ENCODE measurements around the gene ODAD3. TPM values are rescaled to one million over a fixed set of nuclear protein-coding genes. Genes with fewer than 3 reads are reported as not detected.
"Not testable (repeated sequence)": the region's sequence is repeated elsewhere in the genome, so short reads cannot be mapped to it uniquely, and the experiment has no call there.

The ODAD3 gene
- total RNA-seq, 2 donors from 2014 or later = 0.30 to 0.95 TPM

DNA sequence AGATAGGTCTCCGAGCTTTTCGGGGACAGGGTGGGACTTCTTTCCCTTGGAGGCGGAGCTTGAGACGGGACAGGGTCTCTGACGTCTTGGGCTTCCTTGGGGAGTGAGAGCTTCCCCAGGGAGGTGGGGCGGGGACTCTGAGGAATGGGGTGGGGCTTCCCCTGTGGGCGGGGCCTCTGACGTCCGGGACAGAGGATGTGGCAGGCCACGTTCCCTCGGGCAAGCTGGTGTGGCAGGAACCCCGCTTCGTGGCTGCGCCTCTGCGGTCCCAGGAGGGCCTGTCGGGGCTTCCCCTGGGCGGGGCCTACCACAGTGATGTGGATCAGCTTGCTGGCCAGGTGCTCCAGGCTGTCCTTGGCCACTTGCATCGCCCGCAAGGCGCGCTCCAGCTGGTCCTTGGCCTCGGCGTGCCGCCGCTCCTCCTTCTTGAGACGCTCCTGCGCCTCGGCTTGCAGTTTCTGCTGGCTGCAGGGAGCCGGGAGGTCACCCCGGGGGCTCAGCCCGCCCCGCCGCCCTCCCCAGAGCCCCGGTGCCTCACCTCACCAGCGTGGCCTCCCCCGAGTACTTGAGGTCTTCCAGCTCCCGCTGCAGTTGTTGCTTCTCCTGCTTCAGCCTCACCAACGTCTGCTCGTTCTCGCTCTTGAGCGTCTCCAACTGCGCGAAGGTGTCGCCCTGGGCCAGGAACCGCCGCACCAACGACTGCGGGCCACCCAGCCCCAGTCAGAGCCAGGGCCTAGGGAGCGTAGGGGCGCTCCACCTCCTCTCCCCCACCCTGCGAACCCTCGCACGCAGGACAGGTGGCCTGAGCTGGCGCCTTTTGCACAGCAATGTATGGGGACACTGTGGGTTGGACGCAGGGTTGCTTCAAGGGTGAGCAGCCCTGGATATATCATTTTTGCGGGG is 12.5 kb downstream of the ODAD3 start:
- DNase-seq (ENCODE audit: low spot score in 2 of 2) = peak; percentile 72 to 85
- peak; percentile 78 to 97 for ATAC-seq
- Mint-ChIP-seq H3K9me3 (no peaks in the 10 kb centered on the region), H3K36me3 (peaks cover 4 to 6% of the 10 kb centered on the region in 2 donors), H3K27ac (no peak overlapping the region)

DNA sequence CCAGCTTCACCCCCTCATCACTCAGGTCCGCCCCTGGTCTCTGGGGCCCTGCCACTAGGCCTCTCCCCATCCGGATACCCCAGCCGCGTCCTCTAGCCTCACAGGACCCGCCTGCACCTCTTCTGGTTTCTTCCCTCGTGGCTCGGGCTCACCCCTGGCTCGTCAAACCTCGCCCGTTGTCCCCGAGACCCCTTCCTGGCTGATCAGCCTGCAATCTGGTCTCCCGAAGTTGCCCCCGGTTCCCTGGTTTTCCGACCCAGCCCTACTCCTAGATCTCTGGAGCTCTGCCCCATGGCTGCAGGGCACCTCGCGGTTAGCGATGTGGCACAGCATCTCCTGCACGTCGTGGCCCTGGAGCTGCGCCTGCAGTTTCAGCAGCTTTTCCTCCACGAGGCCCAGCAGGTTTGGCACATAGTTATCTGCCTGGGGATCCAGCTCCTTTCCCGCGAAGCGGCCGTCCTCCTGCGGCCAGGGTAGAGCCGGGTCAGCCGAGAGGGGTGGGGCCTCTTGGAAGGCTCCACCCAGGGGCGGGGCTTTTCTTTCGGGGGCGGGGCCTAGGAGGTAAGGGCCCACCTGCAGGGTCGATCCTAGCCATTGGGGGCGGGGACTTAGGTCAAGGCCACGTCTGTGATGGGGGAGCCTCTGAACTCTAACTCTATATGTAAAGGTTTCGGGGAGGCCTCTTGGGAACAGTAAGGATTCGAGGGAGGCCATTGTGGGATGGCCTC is 13.4 kb downstream of the ODAD3 start:
- ATAC-seq (peak; percentile 40 to 74), DNase-seq (ENCODE audit: low spot score in 2 of 2) (peak in 1 of 2 donors; percentile 64)
- H3K9me3 Mint-ChIP-seq = no peaks in the 10 kb centered on the region
- no peak overlapping the region for H3K27ac Mint-ChIP-seq
- H3K36me3 Mint-ChIP-seq = peaks cover 4 to 6% of the 10 kb centered on the region in 2 donors

DNA sequence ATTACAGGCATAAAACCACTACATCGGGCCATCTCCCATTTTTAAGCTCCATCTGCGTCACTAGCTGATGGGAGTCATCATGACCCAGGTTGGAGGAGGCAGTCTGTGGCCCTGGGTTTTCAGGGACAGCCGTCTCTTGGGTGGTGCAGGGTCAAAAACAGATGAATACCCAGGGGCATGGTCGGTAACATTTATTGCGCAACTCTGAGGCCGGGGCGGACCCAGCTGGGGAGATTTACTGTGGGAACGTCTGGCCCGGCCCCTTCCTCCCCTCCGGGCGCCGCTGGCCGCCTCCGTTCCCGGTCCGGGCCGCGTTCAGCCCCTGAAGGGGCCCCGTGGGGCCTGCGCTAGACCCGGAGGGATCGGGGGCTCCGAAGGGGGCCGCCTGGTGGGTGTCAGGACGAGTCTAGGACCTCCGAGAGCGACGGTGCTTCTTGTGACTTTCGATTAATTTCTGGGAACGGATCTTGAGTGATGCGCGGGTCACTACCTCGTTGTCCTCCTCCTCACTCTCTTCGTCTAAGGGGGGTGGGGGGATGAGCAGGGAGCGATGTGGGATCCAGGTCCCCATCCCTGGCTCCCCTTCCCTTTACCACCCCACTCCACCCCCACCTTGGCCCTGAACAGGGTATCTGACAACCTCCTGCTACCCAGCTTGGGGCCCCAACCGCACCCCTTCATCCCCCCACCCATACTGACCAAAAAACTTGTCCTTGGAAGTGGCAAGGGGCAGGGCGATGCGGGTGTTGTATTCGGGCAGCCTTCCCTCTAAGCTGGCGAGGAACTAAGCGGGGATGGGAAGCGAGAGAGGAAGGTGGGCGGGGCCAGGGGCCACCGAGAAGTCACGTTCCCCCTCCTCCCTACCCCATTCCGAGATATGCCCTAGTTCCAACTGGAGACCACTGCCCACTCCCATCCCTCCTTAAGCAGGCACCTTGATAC is 14.2 kb downstream of the ODAD3 start:
- ATAC-seq = peak in 1 of 2 donors; percentile 3
- H3K27ac Mint-ChIP-seq = no peak overlapping the region
- no peaks in the 10 kb centered on the region for H3K9me3 Mint-ChIP-seq
- DNase-seq (ENCODE audit: low spot score in 2 of 2) = no peak
- H3K36me3 Mint-ChIP-seq = peaks cover 4 to 6% of the 10 kb centered on the region in 2 donors

DNA sequence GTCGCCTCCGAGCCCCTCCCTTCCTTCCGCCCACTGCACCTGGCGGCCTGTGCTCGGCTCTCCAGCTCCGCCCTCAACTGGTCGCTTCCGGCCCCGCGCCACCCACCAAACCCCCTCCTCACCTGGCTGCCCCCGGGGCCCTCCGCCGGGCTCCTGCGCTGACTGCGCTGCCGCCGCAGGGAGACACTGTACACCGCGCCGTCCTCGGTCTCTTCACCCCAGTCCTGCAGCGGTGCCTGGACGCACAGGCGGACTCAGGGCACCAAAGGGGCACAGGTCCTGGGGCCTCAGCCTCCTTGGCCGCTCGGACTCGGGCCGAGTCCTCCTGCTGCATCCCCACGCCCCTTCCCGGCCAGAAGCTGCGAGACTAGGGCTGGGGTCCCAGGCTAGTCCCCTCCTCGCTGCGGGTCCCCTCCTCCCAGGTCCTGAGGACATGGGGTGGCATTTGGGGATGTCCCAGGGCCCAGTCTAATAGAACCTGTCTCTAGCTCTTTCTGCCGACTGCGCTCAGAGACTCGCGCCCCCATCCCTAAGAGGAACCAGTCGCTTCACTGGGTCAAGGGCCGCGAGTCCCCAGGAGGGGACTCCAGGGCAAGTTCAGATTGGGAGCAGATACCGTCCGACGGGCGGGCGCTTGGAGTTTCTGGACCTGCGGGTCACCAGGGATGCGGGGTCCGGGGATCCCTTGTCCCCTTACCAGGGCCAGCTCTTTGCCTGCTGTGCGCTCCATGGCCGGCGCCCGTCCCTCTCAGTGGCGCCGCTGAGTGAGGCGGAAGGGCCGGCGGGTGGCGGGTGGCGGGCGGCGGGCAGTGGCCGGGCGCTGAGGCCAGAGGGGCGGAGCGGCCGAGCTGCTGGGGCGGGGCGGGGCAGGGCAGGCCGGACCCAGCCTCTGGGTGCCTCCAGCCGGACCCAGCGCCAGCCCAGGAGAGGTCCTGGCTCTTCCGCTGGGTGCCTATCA is 16.1 kb downstream of the ODAD3 start, which contains the start of gene RGL3:
Gene RGL3, minus strand, starts transcription at position 766 of the 958 bp plus-strand sequence. Its CDS starts 36 bp downstream, at position 730.
- ATAC-seq (no peak), DNase-seq (ENCODE audit: low spot score in 2 of 2) (no peak)
- Mint-ChIP-seq H3K9me3 (no peaks in the 10 kb centered on the region), H3K36me3 (peaks cover 4 to 6% of the 10 kb centered on the region in 2 donors), H3K27ac (no peak within 1 kb of the TSS)

DNA sequence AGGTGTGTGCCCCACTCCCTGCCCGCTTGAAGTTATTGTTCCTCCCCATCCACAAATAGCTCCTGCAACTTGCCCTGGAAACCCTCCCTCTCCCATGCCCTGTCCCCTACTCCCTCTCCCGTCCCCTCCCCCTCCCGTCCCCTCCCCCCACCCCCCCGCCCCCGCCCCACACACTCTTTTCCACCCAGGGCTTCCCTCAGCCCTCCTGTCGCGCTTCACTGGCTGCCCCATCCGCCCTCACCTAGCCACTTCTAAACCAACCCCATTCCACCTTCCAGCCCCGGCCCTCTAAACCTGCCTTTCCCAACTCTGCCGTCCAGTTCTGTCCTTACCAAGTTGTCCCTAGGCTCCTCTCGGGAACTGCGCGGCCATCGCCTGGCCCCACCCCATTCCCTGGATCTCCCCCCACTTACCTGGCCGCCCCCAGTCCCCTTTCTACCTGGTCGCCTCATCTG is 16.8 kb downstream of the ODAD3 start:
- no peak for ATAC-seq
- no peak for DNase-seq (ENCODE audit: low spot score in 2 of 2)
- Mint-ChIP-seq H3K27ac (no peak overlapping the region), H3K9me3 (no peaks in the 10 kb centered on the region), H3K36me3 (peaks cover 4 to 6% of the 10 kb centered on the region in 2 donors)

DNA sequence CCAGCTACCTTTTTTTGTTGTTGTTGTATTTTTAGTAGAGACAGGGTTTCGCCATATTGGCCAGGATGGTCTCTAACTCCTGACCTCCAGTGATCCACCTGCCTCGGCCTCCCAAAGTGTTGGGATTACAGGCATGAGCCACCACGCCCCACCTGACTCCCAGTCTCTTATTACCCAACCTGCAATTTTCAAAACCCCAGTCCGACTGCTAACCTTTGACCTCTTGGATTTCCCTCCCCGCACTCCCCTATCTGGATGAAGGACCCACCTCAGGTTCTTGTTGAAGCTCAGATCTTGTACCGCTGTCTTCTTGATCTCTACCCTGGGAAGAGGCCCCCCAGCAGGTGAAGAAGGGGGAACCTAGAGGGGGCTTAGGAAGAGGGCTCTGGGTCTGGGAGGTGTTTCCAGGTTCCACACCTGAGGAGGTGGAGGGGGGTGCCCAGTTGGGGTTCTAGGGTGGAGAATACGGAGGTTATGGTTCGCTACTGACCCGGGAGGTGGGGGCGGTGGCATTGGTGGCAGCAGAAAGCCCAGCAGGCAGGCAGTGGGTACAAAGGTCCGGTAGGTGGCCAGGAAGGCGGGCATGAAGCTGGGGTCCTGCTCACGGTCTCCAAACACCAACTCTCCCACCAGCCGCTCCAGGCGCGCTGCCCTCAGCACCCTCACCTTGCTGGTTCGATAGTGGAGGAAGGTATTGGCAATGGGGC is 18.4 kb downstream of the ODAD3 start:
- ATAC-seq = no peak
- peak overlapping the region in 1 of 2 donors; percentile 2 for H3K27ac Mint-ChIP-seq
- no peaks in the 10 kb centered on the region for H3K9me3 Mint-ChIP-seq
- peaks cover 2 to 3% of the 10 kb centered on the region in 2 donors for H3K36me3 Mint-ChIP-seq
- no peak for DNase-seq (ENCODE audit: low spot score in 2 of 2)

DNA sequence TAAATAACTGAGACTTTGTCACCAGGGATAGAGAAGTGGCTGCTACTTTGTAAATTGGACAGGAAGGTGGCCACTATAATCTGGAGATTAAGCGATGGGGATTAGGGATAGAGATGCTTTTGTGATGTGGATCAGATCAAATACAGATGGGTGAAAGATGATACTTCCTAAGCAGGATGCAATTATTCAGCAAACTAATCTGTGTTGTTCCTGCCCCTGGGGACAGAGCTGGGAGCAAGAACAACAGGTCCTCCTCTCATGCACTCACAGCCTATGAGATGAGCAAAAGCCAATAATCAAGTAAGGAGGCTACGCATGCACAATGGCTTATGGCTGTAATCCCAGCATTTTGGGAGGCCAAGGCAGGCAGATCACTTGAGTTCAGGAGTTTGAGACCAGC is 20.4 kb downstream of the ODAD3 start:
- no peak for ATAC-seq
- no peaks in the 10 kb centered on the region for H3K36me3 Mint-ChIP-seq
- no peak for DNase-seq (ENCODE audit: low spot score in 2 of 2)
- H3K27ac Mint-ChIP-seq = no peak overlapping the region
- H3K9me3 Mint-ChIP-seq = no peaks in the 10 kb centered on the region

DNA sequence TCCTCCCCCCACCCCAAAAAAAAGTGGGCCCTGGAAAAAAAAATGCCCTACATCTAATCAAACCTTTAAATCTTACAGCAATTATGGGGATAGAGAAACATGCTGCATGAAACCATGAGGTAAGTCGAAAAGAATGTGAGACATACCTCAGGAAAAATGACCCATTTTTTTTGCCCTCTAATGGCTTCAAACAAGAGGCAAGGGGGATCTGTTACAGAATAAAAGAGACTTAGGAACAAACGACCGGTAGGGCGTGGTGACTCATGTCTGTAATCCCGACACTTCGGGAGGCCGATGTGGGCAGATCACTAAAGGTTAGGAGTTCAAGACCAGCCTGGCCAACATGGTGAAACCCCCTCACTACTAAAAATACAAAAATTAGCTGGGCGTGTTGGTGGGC is 24.2 kb downstream of the ODAD3 start:
- DNase-seq (ENCODE audit: low spot score in 2 of 2) (no peak), ATAC-seq (no peak)
- Mint-ChIP-seq H3K9me3 (no peaks in the 10 kb centered on the region), H3K27ac (no peak overlapping the region), H3K36me3 (no peaks in the 10 kb centered on the region)

DNA sequence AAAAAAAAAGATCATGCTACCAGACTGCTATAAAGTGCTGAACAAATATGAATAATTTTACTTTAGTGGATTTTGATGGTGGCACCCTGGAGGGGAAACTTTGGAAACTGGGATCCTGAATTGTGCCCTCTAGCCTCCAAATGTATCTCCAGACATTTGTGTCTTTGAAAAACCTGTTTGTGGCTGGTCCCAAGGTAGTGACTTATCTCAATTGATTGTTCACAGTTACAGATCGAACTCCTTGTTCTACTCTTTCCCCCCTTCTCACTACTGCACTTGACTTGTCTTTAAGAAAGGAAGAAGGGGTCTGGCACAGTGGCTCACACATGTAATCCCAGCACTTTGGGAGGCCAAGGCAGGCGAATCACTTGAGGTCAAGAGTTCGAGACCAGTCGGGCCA is 26.3 kb downstream of the ODAD3 start:
- Mint-ChIP-seq H3K27ac (no peak overlapping the region), H3K36me3 (no peaks in the 10 kb centered on the region), H3K9me3 (no peaks in the 10 kb centered on the region)
- DNase-seq (ENCODE audit: low spot score in 2 of 2) = no peak
- no peak for ATAC-seq

DNA sequence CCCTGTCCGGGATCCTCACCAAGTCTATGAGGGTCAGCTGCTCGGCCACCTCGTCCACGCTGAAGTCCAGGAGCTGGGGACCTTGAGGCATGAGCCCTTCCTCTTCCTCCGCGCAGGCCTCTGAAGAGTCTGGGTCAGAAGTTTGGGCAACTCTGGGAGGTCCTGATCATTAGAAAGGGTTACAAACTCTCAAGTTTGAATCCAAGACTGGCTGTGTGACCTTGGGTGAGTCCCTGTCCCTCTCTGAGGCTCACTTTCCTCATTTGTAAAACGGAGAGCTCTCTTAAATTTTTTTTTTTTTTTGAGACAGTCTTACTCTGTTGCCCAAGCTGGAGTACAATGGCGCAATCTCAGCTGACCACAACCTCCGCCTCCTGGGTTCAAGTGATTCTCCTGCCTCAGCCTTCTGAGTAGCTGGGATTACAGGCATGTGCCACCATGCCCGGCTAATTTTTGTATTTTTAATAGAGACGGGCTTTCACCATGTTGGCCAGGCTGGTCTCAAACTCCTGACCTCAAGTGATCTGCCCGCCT is 28.2 kb downstream of the ODAD3 start:
- H3K27ac Mint-ChIP-seq; ATAC-seq; H3K9me3 Mint-ChIP-seq; DNase-seq (ENCODE audit: low spot score in 2 of 2); H3K36me3 Mint-ChIP-seq: not testable (repeated sequence)

DNA sequence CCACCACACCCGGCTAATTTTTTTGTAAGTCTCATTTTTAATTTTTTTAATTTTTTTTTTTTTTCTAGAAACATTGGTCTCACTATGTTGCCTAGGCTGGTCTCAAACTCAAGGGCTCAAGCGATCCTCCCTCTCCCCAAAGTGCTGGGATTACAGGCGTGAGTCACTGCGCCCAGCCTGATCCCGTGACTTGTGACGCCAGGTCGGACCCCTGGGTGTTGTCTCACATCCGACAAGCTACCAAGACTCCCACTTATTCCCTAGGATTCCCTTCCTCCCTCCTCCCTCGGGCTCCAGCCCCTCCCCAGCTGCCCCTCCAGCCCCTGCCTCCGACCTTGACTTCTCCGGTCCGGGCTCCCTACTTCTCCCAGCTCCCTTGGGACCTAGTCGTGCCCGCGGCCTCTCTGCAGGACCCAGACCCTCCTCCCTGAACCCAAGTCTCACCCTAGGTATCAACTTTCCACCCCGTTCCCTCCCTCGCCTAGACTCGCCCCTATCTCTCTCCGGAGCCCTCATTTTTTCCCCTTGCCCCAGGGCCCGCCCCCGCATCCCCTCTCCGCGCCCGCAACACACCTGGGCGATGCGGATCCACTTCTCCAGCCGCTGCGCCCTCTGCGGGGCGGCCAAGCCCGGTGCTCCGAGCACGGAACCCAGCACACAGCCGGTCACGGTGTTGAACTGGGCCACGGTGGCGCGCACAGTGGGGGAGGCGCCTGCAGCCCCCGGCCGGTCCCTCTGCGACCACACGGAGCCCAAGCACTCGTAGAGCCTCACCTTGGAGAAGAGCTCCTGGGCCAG is 28.9 kb downstream of the ODAD3 start:
- Mint-ChIP-seq H3K36me3 (no peaks in the 10 kb centered on the region), H3K9me3 (no peaks in the 10 kb centered on the region), H3K27ac (no peak overlapping the region)
- DNase-seq (ENCODE audit: low spot score in 2 of 2) = peak in 1 of 2 donors; percentile 48
- peak; percentile 67 to 77 for ATAC-seq

DNA sequence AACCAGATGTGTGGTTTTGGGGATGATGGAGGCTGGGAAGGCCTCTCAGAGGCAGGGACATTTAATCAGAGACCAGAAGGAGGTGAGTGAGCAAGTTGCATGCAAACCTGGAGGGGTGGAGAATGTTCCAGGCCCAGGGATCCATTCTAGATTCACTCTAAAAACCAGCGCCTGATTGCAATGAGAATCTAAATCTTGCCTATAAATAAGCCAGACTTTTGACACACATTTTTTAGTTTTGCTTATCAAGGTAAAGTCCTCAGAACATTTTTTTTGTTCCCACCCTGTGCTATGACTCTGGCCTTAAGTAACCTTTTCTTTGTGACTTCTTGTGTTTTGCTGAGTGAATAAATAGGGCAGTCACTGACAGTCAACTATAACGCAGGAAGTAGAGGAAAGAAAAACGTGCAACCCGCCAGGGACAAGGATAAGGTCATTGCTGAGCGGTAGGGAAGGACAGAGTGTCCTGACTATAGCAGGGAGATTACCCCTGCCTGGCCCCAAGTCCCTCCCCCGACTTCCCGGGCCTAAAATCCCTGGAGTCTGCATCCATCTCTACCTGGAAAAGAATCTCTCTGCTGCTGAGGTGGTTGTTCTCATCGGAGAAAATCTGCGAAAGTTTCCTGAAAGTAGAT is 30.2 kb downstream of the ODAD3 start:
- Mint-ChIP-seq H3K27ac (no peak overlapping the region), H3K9me3 (no peaks in the 10 kb centered on the region), H3K36me3 (no peaks in the 10 kb centered on the region)
- DNase-seq (ENCODE audit: low spot score in 2 of 2) = no peak
- no peak for ATAC-seq

DNA sequence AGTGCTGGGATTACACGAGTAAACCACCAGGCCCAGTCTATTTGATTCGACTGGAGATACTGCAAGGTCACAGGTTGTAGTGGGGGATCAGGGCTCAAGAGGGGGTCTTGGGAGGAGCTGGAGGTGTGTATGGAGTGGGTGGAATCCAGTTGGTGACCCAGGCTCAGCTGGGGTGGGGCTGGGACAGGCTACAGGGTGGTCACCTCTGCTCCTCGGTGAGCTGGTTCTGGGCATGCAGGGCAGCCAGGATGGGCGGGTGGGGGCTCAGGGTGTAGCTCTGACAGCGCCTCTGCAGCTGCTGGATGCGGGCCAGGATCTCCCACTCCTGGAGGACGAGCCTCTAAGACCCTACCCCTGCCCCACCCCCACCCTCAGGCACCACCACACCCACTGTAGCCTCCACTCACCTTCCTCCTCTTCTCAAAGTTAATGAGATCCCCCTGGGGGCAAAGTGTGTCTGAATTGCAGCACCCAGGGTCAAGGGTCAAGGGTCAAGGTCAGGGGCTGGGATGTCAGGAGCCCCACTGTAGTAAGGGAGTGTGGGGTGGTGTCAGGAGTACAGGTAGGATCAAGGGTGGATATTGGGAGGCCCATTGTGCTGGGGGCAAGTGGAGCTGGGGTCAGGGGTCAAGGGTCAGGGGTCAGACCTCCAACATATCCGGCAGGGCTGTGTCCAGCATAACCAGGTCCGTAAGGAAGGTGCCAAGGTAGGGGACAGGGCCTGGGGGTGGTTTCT is 32.9 kb downstream of the ODAD3 start:
- Mint-ChIP-seq H3K36me3 (no peaks in the 10 kb centered on the region), H3K9me3 (no peaks in the 10 kb centered on the region), H3K27ac (no peak overlapping the region)
- no peak for ATAC-seq
- DNase-seq (ENCODE audit: low spot score in 2 of 2) = no peak
